HG02943 (cell line): Measurements from ENCODE around the gene TPP1.

Experiments
- ATAC-seq: cut with Tn5 transposase; IDR thresholded peaks from one replicate; pipeline ENCODE4 v1.9.1; 2021; ENCODE audit warnings: mild to moderate bottlenecking, low read depth, moderate library complexity; ENCODE audit not compliant: unreplicated experiment

Gene TPP1

GRCh38 chr11:6598555-6598954 is 20.7 kb downstream of the TPP1 start:
- no peak for ATAC-seq

GRCh38 chr11:6596239-6596877 is 22.9 kb downstream of the TPP1 start:
- ATAC-seq = no peak

- ATAC-seq = no peak
Observed at GRCh38 chr11:6594142-6594768, 25.0 kb downstream of the TPP1 start.

GRCh38 chr11:6588018-6588417 is 31.2 kb downstream of the TPP1 start:
- ATAC-seq = no peak

- no peak for ATAC-seq
Observed at GRCh38 chr11:6587360-6587953, 31.8 kb downstream of the TPP1 start.

GRCh38 chr11:6586434-6587359 is 32.5 kb downstream of the TPP1 start:
- ATAC-seq = no peak

- no peak for ATAC-seq
Observed at GRCh38 chr11:6584528-6584927, 34.7 kb downstream of the TPP1 start.

GRCh38 chr11:6583584-6583983 is 35.6 kb downstream of the TPP1 start:
- ATAC-seq = no peak

GRCh38 chr11:6579681-6580080 is 39.5 kb downstream of the TPP1 start:
- no peak for ATAC-seq

- no peak for ATAC-seq
Observed at GRCh38 chr11:6578134-6578533, 41.1 kb downstream of the TPP1 start.

GRCh38 chr11:6576471-6577373 is 42.5 kb downstream of the TPP1 start:
- ATAC-seq = no peak

GRCh38 chr11:6574816-6575715 is 44.2 kb downstream of the TPP1 start:
- ATAC-seq = no peak

GRCh38 chr11:6572215-6572614 is 47.0 kb downstream of the TPP1 start:
- no peak for ATAC-seq

- no peak for ATAC-seq
Observed at GRCh38 chr11:6571434-6572008, 47.7 kb downstream of the TPP1 start.

- ATAC-seq = no peak
Observed at GRCh38 chr11:6570691-6571427, 48.4 kb downstream of the TPP1 start.

GRCh38 chr11:6569706-6570105 is 49.5 kb downstream of the TPP1 start:
- no peak for ATAC-seq

GRCh38 chr11:6568191-6568918 is 50.9 kb downstream of the TPP1 start:
- no peak for ATAC-seq
